ENCODE measurements around the gene ZNF160. TPM values are rescaled to one million over a fixed set of nuclear protein-coding genes. Genes with fewer than 3 reads are reported as not detected.

The ZNF160 gene
- total and polyA plus RNA-seq, 7 donors: 3.7 to 70.3 (median 20.9) TPM

- H3K27ac ChIP-seq: no peak overlapping the region
- TF ChIP-seq CTCF (IDR thresholded peaks at IDR 0.05) (no peak), POLR2A (IDR thresholded peaks at IDR 0.05) (no peak), EP300 (IDR thresholded peaks at IDR 0.05) (no peak), POLR2AphosphoS5 (IDR thresholded peaks at IDR 0.05) (no peak)
Measured at GRCh38 chr19:53123400-53123799, 20.2 kb upstream of the ZNF160 start.

DNA sequence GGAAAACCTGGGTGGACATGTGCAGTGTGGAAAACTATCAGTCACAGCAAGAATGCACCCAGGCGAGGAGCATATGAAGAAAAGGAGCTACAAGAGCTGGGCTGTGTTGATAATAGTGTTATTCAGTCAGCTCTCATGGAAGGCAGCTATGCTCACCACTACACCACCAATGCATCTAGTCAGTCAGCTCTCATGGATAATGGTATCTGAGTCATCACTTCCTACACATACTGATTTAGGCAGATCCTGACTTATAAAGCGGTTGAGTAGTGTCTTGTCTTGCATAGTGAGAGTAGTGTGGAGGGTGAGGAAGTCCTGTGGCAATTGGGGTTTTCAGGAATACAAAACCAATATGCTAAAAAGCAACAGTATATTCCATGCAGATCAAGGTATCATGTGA, 9.1 kb upstream of the ZNF160 start:
- Histone ChIP-seq H3K27me3 (no peaks in the 10 kb centered on the region), H3K9me3 (peaks cover 0 to 25% (median 2%) of the 10 kb centered on the region in 4 donors), H3K27ac (no peak overlapping the region), H3K36me3 (peaks cover 35 to 79% (median 43%) of the 10 kb centered on the region in 4 donors), H3K4me1 (no peaks in the 10 kb centered on the region), H3K4me3 (no peak overlapping the region)
- intact Hi-C loops (cut with DNase I): no loop called here
- DNase-seq: no peak
- TF ChIP-seq CTCF (IDR thresholded peaks at IDR 0.05): no peak
- no peak for TF ChIP-seq POLR2A (IDR thresholded peaks at IDR 0.05)
- TF ChIP-seq POLR2AphosphoS5 (IDR thresholded peaks at IDR 0.05): no peak
- TF ChIP-seq EP300 (IDR thresholded peaks at IDR 0.05): no peak
- 96 to 97% methylated on average over 2 of the region's 2 CpGs for WGBS, 2 donors

More at GRCh38 chr19:53123400-53123799, 20.2 kb upstream of the ZNF160 start:
- H3K36me3 ChIP-seq: peaks cover 0 to 19% (median 0%) of the 10 kb centered on the region in 4 donors
- intact Hi-C loops (cut with DNase I): no loop called here
- H3K4me1 ChIP-seq: no peaks in the 10 kb centered on the region
- DNase-seq: no peak
- no peaks in the 10 kb centered on the region for H3K27me3 ChIP-seq
- H3K4me3 ChIP-seq: no peak overlapping the region
- no peaks in the 10 kb centered on the region for H3K9me3 ChIP-seq
- WGBS, 2 donors: 81 to 96% methylated on average over 7 of the region's 7 CpGs

- no peaks in the 10 kb centered on the region for H3K4me1 ChIP-seq
- H3K9me3 ChIP-seq: peaks cover 0 to 20% (median 0%) of the 10 kb centered on the region in 4 donors
- no peak for TF ChIP-seq POLR2A (IDR thresholded peaks at IDR 0.05)
- TF ChIP-seq CTCF (IDR thresholded peaks at IDR 0.05): no peak
- no peak for TF ChIP-seq POLR2AphosphoS5 (IDR thresholded peaks at IDR 0.05)
- no peak for TF ChIP-seq EP300 (IDR thresholded peaks at IDR 0.05)
- H3K27me3 ChIP-seq: no peaks in the 10 kb centered on the region
- DNase-seq: no peak
- no peak overlapping the region for H3K27ac ChIP-seq
- H3K36me3 ChIP-seq: peaks cover 17 to 53% (median 28%) of the 10 kb centered on the region in 4 donors
- intact Hi-C loops (cut with DNase I): no loop called here
- no peak overlapping the region for H3K4me3 ChIP-seq
- WGBS, 2 donors: 94 to 97% methylated on average over 5 of the region's 5 CpGs
Measured at GRCh38 chr19:53109527-53109926, 6.3 kb upstream of the ZNF160 start.

DNA sequence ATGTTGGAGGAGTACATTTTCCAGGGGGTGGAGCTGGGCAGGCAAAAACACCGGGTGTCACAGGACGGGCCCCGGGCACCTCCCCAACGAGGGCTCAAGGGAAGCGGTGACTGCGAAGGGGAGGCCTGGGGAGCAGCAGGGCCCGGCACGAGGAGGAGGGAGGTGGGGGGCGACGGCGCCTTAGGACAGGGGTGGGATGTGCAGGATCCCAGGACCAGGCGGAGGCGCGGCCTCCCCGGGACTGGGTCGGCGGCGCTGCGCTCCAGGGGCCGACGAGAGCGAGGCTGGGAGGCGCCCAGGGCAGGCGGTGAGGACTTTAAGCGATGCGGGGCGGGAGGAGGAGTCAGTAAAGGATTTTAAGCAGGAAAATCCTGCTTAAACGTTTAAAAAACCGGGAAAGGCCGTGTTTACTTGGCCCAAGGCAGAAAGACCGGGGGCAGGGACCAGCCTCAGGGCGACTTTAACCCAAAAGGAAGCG, 427 bp downstream of the ZNF160 start:
- intact Hi-C loops (cut with DNase I): loop anchor here (1.0 to 2.0 kb wide), 3 partner anchors 30 to 110 kb away; partner anchors contain the start of gene ZNF415
- DNase-seq: peak; percentile 68
- Histone ChIP-seq H3K9me3 (no peaks in the 10 kb centered on the region), H3K36me3 (peaks cover 0 to 5% (median under 1%) of the 10 kb centered on the region in 4 donors), H3K27me3 (no peaks in the 10 kb centered on the region), H3K4me3 (peak overlapping the region; percentile 60 to 86 (median 75)), H3K4me1 (peaks cover 0 to 21% (median 16%) of the 10 kb centered on the region in 4 donors), H3K27ac (peak overlapping the region; percentile 86 to 94 (median 90))
- TF ChIP-seq CTCF (IDR thresholded peaks at IDR 0.05) (no peak), EP300 (IDR thresholded peaks at IDR 0.05) (no peak), POLR2A (IDR thresholded peaks at IDR 0.05) (no peak), POLR2AphosphoS5 (IDR thresholded peaks at IDR 0.05) (no peak)
- WGBS, 2 donors: 0% methylated on average over 33 of the region's 33 CpGs

Data from sigmoid colon (tissue), 7 donors.